MCF 10A (cell line): Measurements from ENCODE around the gene CDK3. TPM values are rescaled to one million over a fixed set of nuclear protein-coding genes. Genes with fewer than 3 reads are reported as not detected.
A peak's percentile ranks its signal among the peaks of the same experiment; 100 is the strongest.

Source experiments
- Bru-seq: library from RNA; stranded (reverse); fragments of 400-500 nt; gene quantifications from one replicate; lab custom pipeline; 2021; lab: Mats Ljungman, UMichigan
- BruChase-seq, 2 experiments: library from RNA; stranded (reverse); fragments of 400-500 nt; gene quantifications; one replicate each; lab custom pipeline; 2021; lab: Mats Ljungman, UMichigan
- BruUV-seq: library from RNA; stranded (reverse); fragments of 400-500 nt; replicated peaks from 2 replicates; lab custom pipeline; 2021; lab: Mats Ljungman, UMichigan
- CTCF ChIA-PET: fragments of 300-600 bp; sonication (Branson Sonifier 250); formaldehyde crosslinking; extraction: SDS; loops from one replicate; lab custom pipeline; 2021; ENCODE audit warnings: antibody characterized with exemption, inconsistent platforms; lab: Yijun Ruan, JAX
- POLR2A ChIA-PET: fragments of 300-600, 350-650 bp; sonication (Branson Sonifier 250); formaldehyde crosslinking; extraction: SDS; loops from one replicate; lab custom pipeline; 2020; ENCODE audit warnings: antibody characterized with exemption, inconsistent platforms; lab: Yijun Ruan, JAX
- DNase-seq: peaks from one replicate; pipeline ENCODE4 v3.0.0-alpha.2; 2018; ENCODE audit not compliant: unreplicated experiment
- H3K27ac Mint-ChIP-seq: one replicate; pipeline ENCODE4 v1.8.0; 2022; ENCODE audit warnings: mild to moderate bottlenecking, low read depth, mixed read lengths; ENCODE audit not compliant: unreplicated experiment
- H3K27me3 Mint-ChIP-seq: one replicate; pipeline ENCODE4 v1.8.0; 2022; ENCODE audit warnings: mixed read lengths; ENCODE audit not compliant: insufficient read depth, unreplicated experiment
- H3K36me3 Mint-ChIP-seq: one replicate; pipeline ENCODE4 v1.8.0; 2022; ENCODE audit warnings: mild to moderate bottlenecking, moderate library complexity, mixed read lengths; ENCODE audit not compliant: insufficient read depth, unreplicated experiment
- H3K4me1 Mint-ChIP-seq: one replicate; pipeline ENCODE4 v1.8.0; 2022; ENCODE audit warnings: mixed read lengths; ENCODE audit not compliant: insufficient read depth, unreplicated experiment
- H3K4me3 Mint-ChIP-seq: one replicate; pipeline ENCODE4 v1.8.0; 2022; ENCODE audit warnings: mild to moderate bottlenecking, moderate library complexity, mixed read lengths; ENCODE audit not compliant: unreplicated experiment
- H3K9me3 Mint-ChIP-seq: one replicate; pipeline ENCODE4 v1.8.0; 2022; ENCODE audit warnings: mixed read lengths; ENCODE audit not compliant: unreplicated experiment
- intact Hi-C: fragments of 100-400 bp; cut with micrococcal nuclease; formaldehyde crosslinking; loops from 2 replicates; pipeline ENCODE4 v1.14.1; 2022
- long read RNA-seq: library from polyadenylated mRNA; stranded (forward); transcript quantifications from one replicate; pipeline ENCODE4 v2.0.0, GENCODE V29; 2022
- total RNA-seq: library from RNA; stranded (reverse); gene quantifications from 2 replicates; pipeline ENCODE4 v1.2.3, GENCODE V29; 2022
- TF ChIP-seq, protein P1 (sequence below): fragments of 200-600 bp; IDR thresholded peaks from one replicate; pipeline ENCODE4 v1.8.0; 2022; ENCODE audit warnings: antibody characterized with exemption, mild to moderate bottlenecking; ENCODE audit not compliant: unreplicated experiment

Gene CDK3
- total RNA-seq (5.3 and 5.7 TPM in 2 replicates), Bru-seq, nascent RNA (percentile 38 among the genes with signal in this experiment), BruChase-seq, experiment 1, labeled RNA remaining after a 6-hour chase (percentile 67 among the genes with signal in this experiment), BruChase-seq, experiment 2, labeled RNA remaining after a 2-hour chase (percentile 60 among the genes with signal in this experiment)
- long read RNA-seq: 0 reads

DNA sequence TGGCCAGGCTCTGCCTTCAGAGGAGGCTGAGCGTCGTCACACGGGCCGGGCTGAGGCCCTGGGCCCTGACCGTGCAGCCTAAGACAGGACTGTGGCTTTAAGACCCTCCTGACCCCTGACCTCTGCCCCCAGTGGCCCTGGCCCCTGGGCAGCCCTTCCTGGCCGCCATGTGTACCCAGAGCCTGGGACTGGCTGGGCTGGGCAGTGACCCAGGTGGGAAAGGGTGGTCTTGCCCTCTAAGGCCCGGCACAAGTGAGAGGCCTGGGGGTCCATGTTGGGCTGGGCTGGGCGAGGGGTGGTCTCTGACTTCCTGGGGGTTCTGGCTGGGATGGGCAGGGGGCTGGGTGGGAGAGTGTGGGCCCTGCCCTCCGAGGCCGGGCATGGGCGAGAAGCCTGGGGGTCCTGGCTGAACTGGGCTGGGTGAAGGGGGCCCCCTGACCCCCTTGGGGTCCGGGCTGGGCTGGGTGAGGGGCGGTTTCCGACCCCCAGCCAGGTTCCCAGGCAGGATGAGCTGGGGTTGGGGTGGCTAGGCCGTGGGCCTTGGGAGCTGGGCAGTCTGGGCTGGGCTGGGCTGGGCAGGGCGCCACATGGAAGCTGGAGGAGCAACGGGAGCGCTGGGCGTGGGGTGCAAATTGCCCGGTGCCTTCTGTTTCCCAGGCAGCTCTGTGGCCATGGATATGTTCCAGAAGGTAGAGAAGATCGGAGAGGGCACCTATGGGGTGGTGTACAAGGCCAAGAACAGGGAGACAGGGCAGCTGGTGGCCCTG is at the start of gene CDK3:
Gene CDK3, plus strand, starts transcription at position 101 of the 767 bp plus-strand sequence. Its CDS starts 571 bp downstream, at position 672.
- ChIA-PET CTCF (interaction anchor here (1.1 to 1.4 kb wide), 2 partner anchors 10 to 95 kb away, joined by 4 to 7 read pairs; no protein-coding TSS in a partner anchor), POLR2A (no interaction called here)
- TF ChIP-seq, protein P1, sequence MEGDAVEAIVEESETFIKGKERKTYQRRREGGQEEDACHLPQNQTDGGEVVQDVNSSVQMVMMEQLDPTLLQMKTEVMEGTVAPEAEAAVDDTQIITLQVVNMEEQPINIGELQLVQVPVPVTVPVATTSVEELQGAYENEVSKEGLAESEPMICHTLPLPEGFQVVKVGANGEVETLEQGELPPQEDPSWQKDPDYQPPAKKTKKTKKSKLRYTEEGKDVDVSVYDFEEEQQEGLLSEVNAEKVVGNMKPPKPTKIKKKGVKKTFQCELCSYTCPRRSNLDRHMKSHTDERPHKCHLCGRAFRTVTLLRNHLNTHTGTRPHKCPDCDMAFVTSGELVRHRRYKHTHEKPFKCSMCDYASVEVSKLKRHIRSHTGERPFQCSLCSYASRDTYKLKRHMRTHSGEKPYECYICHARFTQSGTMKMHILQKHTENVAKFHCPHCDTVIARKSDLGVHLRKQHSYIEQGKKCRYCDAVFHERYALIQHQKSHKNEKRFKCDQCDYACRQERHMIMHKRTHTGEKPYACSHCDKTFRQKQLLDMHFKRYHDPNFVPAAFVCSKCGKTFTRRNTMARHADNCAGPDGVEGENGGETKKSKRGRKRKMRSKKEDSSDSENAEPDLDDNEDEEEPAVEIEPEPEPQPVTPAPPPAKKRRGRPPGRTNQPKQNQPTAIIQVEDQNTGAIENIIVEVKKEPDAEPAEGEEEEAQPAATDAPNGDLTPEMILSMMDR: peak; percentile 2
- peaks cover 17% of the 10 kb centered on the region for H3K36me3 Mint-ChIP-seq
- intact Hi-C loops: no loop called here
- no peaks in the 10 kb centered on the region for H3K27me3 Mint-ChIP-seq
- H3K4me3 Mint-ChIP-seq: no peak within 1 kb of the TSS
- no TSS peak for BruUV-seq
- no peaks in the 10 kb centered on the region for H3K9me3 Mint-ChIP-seq
- peaks cover 23% of the 10 kb centered on the region for H3K4me1 Mint-ChIP-seq
- H3K27ac Mint-ChIP-seq: no peak within 1 kb of the TSS
- DNase-seq: no peak

DNA sequence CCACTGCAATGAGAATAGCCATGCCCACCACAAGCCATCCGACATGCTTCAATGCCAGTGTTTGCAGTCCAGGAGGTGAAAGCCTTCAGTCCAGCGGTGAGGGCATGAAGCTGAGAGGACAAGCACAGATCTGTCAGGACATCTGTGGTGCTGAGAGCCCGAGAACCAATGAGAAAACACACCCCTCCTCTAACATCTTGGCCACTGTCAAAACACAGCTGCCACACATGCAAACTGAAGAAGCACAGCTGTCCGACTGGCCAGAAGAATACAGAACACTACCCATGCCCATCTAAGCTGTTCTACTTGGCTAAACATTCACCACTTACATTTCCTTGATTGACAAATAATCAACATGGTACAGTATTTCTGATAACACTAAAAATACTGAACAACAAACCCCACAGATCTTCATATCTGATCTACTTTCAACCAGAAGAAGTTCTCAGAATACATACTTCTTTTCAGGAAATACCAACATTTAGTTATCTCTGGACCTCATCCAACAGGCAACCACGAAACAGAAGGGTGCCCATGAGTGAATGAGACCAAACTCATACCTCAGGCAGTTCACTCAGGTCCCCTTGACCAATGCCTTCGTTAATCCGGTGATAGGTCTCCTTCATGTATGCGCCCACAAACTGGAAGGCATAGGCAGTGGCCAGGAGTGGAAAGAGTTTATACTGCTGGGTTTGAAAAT is 49.6 kb upstream of the CDK3 start:
- TF ChIP-seq, protein P1: no peak
- ChIA-PET CTCF (interaction anchor here (0.5 to 0.8 kb wide), 2 partner anchors 104 to 329 kb away, joined by 3 to 5 read pairs; no protein-coding TSS in a partner anchor), POLR2A (interaction anchor here (0.6 kb wide), 1 partner anchor 11 kb away, joined by 4 read pairs; no protein-coding TSS in a partner anchor)
- H3K27ac Mint-ChIP-seq: no peak overlapping the region
- intact Hi-C loops: no loop called here
- BruUV-seq: no TSS peak
- H3K27me3 Mint-ChIP-seq: no peaks in the 10 kb centered on the region
- no peaks in the 10 kb centered on the region for H3K4me1 Mint-ChIP-seq
- H3K4me3 Mint-ChIP-seq: no peak overlapping the region
- no peaks in the 10 kb centered on the region for H3K9me3 Mint-ChIP-seq
- H3K36me3 Mint-ChIP-seq: peaks cover 92% of the 10 kb centered on the region
- no peak for DNase-seq

DNA sequence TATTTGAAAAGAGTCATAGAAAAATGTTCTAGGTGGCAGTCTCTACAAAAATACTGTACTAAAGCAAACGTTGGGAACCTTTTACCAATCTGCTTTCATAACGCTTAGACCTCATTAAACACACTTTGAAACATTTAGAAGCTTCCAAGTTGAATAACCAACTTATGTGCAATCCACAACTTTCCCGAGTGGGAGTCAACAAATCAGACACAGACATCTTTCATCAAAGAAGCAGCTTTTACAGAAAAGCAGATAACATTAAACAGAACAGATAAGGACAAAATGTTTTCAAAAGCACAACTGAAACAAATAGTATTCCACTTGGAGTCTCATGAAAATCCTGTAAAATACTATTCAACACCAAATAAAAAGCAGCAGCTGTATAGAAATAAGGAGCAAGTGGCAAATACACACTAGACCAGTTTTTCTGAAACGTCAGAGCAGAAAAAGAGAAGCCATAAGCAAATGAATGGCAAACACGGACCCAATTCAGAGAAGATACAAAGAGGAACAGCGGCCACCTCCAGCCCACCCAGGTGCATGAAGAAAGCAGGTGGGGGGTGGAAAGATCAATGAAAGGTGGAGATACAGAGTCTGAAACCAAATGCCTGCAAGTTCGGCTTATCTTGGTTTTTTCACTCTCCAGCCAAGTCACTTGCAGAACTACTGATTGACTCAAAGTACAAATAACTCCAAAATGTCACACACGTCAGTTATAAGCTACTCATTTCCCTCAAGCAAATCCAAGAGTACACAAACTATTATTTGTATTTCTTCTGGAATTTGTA is 41.4 kb upstream of the CDK3 start:
- H3K4me1 Mint-ChIP-seq: no peaks in the 10 kb centered on the region
- POLR2A ChIA-PET: interaction anchor here (0.7 kb wide), 1 partner anchor 67 kb away, joined by 3 read pairs; no protein-coding TSS in a partner anchor
- no peak overlapping the region for H3K4me3 Mint-ChIP-seq
- TF ChIP-seq, protein P1: no peak
- intact Hi-C loops: no loop called here
- BruUV-seq: no TSS peak
- no peaks in the 10 kb centered on the region for H3K9me3 Mint-ChIP-seq
- CTCF ChIA-PET: no interaction called here
- no peak overlapping the region for H3K27ac Mint-ChIP-seq
- no peaks in the 10 kb centered on the region for H3K27me3 Mint-ChIP-seq
- H3K36me3 Mint-ChIP-seq: peaks cover 70% of the 10 kb centered on the region
- no peak for DNase-seq
